Astrocyte of the spinal cord (primary cell): ENCODE data around the gene RPL7A.
"Not testable (repeated sequence)": the region's sequence is repeated elsewhere in the genome, so short reads cannot be mapped to it uniquely, and the experiment has no call there.

Experiments
- DNase-seq: peaks from one replicate; pipeline ENCODE4 v3.0.0; 2011; ENCODE audit warnings: low read depth, low spot score
- H3K4me3 ChIP-seq: 2 replicates; pipeline ENCODE4 v1.5.1; 2011; ENCODE audit warnings: low read depth, mild to moderate bottlenecking, low read length, moderate library complexity
- CTCF ChIP-seq: IDR thresholded peaks from 2 replicates; pipeline ENCODE4 v1.5.1; 2012; ENCODE audit warnings: low read depth, mild to moderate bottlenecking, low read length, inconsistent platforms
- in situ Hi-C: cut with HindIII; loops from 2 replicates; pipeline ENCODE4 v1.10.0; 2017; ENCODE audit warnings: low sequenced_read_pairs

RPL7A gene

GRCh38 chr9:133387680-133388079 is 39.7 kb downstream of the RPL7A start:
- H3K4me3 ChIP-seq: no peak overlapping the region
- in situ Hi-C loops: no loop called here
- TF ChIP-seq CTCF: no peak
- no peak for DNase-seq

DNA sequence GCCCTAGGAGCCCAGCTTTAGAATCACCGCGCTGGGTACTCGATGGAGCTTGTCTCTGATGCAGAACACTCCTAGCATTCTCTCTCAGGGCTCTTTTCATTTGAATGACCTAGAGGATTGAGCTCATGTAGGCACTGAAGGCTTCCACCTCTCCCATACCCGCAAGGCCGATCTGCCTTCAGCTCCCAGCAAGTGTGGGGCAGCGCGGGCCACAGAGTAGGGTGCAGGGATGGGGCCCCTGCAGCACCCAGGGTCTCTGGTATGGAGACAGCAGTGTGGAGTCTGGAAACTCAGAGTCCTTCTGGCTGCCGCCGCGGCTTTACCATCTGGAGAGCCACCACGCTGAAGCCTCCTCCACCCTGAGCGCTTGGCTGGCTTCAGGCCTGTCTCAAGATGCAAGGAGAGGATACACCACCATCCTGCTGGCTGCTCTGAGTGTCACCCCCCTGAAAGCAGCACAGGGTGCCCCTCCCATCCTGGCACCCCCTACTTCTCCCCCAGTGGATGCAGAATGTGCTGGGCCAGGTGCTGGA is 41.1 kb downstream of the RPL7A start:
- no peak for DNase-seq
- no peak overlapping the region for H3K4me3 ChIP-seq
- no peak for TF ChIP-seq CTCF
- in situ Hi-C loops: no loop called here

DNA sequence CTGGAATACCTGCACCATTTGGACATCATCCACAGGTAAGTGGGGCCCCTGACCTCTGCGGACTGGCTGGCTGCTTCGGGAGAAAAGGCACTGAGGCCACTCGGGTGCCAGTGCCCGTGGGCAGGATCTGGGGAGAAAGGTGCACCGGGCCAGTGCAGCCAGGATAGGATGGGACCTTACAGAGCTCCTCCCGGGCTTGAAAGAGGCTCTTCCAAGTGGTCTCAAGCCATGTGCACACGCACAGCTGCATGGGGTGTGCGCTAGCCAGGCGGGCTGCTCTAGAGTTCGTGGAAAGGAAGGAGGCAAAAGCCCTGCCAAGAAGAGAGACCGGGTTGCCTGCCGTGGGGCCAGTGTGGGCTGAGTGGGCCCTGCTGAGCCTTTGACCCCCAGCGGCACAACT is 41.5 kb downstream of the RPL7A start:
- H3K4me3 ChIP-seq: no peak overlapping the region
- in situ Hi-C loops: no loop called here
- TF ChIP-seq CTCF: no peak
- no peak for DNase-seq

DNA sequence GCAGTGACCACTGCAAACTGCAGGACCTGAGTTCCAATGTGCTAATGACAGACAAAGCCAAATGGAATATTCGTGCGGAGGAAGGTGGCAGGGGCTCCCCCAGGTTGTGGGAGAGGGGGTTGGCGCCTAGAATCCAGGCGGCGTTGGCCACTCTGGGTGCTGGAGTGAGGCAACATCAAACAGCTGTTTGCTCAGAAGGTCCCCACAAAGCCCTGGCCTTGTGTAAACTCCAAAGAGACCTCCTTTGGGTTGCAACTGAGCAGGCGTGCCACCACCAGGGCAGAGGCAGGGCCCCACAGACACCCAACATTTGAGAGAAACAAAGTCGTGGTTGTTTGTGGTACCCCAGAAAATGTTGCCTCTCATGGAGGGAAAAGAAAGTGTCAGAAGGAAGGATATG is 42.7 kb downstream of the RPL7A start:
- in situ Hi-C loops: no loop called here
- H3K4me3 ChIP-seq: no peak overlapping the region
- TF ChIP-seq CTCF: no peak
- DNase-seq: no peak

DNA sequence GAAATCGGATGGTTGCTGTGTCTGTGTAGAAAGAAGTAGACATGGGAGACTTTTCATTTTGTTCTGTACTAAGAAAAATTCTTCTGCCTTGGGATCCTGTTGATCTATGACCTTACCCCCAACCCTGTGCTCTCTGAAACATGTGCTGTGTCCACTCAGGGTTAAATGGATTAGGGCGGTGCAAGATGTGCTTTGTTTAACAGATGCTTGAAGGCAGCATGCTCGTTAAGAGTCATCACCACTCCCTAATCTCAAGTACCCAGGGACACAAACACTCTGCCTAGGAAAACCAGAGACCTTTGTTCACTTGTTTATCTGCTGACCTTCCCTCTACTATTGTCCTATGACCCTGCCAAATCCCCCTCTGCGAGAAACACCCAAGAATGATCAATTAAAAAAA is 43.4 kb downstream of the RPL7A start:
- in situ Hi-C loops, DNase-seq, H3K4me3 ChIP-seq: not testable (repeated sequence)

DNA sequence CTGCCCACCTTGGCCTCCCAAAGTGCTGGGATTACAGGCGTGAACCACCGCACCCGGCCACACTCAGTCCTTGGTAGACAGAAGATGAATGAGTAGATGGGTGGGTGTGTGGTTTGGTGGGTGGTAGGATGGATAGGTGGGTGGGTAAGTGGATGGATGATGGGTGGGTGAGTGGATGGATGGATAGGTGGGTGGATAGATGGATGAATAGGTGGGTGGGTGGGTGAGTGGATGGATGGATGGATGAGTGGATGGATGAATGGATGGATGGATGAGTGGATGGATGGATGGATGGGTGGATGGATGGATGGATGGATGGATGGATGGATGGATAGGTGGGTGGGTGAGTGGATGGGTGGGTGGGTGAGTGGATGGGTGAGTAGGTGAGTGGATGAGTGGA is 44.3 kb downstream of the RPL7A start:
- H3K4me3 ChIP-seq, DNase-seq, in situ Hi-C loops: not testable (repeated sequence)

DNA sequence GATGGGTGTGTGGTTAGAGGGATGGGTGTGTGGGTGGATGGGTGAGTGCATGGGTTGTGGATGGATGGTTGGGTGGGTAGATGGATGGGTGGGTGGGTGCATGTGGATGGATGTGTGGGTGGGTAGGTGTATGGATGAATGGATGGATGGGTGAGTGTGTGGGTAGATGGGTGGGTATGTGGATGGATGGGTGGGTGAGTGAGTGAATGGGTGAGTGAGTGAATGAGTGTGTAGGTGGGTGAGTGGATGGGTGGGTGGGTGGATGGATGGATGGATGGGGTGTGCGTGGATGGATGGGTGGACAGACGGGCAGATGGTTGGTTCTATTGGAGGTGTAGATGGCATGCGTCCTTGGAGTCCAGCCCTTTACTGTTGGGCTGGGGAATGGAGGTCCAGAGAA is 45.4 kb downstream of the RPL7A start:
- in situ Hi-C loops: no loop called here
- TF ChIP-seq CTCF: no peak
- H3K4me3 ChIP-seq: no peak overlapping the region
- DNase-seq: no peak

DNA sequence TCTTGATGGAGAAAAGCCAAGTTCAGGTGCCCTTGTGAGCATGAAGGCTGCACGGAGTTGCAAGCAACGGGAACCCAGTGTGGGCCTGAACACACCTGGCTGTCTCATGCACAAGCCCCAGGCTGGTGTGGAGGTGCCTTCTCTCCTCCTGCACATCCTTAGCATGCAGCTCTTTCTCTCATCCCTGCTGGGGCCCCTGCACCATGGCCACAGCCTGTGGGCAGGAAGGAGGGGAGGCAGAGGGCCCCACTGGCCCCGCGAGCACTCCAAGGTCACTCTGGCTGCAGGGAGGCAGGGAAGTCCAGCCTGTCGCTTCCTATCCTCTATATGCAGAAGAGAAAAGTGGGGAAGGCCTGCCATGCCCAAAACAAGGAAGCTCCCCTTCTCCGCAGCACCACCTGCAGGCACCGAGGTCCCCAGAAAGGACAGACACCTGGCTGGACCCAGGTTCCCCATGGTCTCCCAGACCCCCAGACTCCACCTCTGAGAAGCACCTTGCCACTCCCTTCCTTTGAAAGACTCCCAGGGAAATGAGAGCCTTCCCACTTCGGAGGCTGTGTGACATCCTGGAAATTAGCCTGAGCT is 46.8 kb downstream of the RPL7A start:
- no peak for DNase-seq
- in situ Hi-C loops: no loop called here
- no peak for TF ChIP-seq CTCF
- no peak overlapping the region for H3K4me3 ChIP-seq
